H1 (cell line): ENCODE measurements around the gene GNG14. TPM values are rescaled to one million over a fixed set of nuclear protein-coding genes. Genes with fewer than 3 reads are reported as not detected.

ENCODE experiments used
- EP300 ChIP-seq, 2 experiments: IDR thresholded peaks; 1 replicate in 1 of 2; 2 replicates in 1 of 2; pipeline ENCODE4 v1.6.1; 2011 to 2012; ENCODE audit warnings: low read depth in 2 of 2, low read length in 2 of 2, mild to moderate bottlenecking in 2 of 2, borderline replicate concordance in 1 of 2, inconsistent platforms in 1 of 2, moderate library complexity in 1 of 2
- EZH2 ChIP-seq: fragments of 200-600 bp; sonication (generic); IDR thresholded peaks from 2 replicates; pipeline ENCODE4 v1.7.1; 2012; ENCODE audit warnings: low read depth, mild to moderate bottlenecking, moderate library complexity, low read length, inconsistent platforms; ENCODE audit not compliant: severe bottlenecking
- RAD21 ChIP-seq, 2 experiments: IDR thresholded peaks in 1 of 2; conservative IDR thresholded peaks in 1 of 2; 2 replicates each; pipeline ENCODE4 v1.6.1; 2011; ENCODE audit warnings: low read depth in 2 of 2, low read length in 2 of 2, improper control_type of control experiment in 1 of 2, inconsistent platforms in 1 of 2, mild to moderate bottlenecking in 1 of 2, moderate library complexity in 1 of 2
- polyA plus RNA-seq, 7 experiments: library from polyadenylated mRNA; depleted of rRNA in 3 of 7; stranded (reverse) in 5 of 7; unstranded in 2 of 7; fragments of >200 nt in 5 of 7; fragments of 200-250 nt in 2 of 7; gene quantifications; 1 replicate in 5 of 7; 2 replicates in 1 of 7; 4 replicates in 1 of 7; pipeline versions ENCODE4 v1.2.1 to v1.2.3, GENCODE V29; 2011 to 2013; ENCODE audit warnings: missing spikeins in 2 of 7, mixed read lengths in 2 of 7
- total RNA-seq: library from RNA; stranded (reverse); fragmentation: NEBNext Ultra II Directional; extraction: Animal tissue kit (Norgen Biotek cat#: 25700); gene quantifications from 2 replicates; pipeline ENCODE4 v1.2.1, GENCODE V29; 2021
- TF ChIP-seq, protein P1 (sequence below), 3 experiments: IDR thresholded peaks; 1 replicate in 2 of 3; 2 replicates in 1 of 3; pipeline versions ENCODE4 v1.5.1 to v1.6.1; 2011; ENCODE audit warnings: low read length in 3 of 3, mild to moderate bottlenecking in 3 of 3, inconsistent platforms in 2 of 3, low read depth in 1 of 3, moderate library complexity in 1 of 3; ENCODE audit not compliant: insufficient read depth in 1 of 3; ENCODE audit errors: control extremely low read depth in 1 of 3

The GNG14 gene
- total and polyA plus RNA-seq, 2 of the 8 experiments (the other 6 are each of a cell fraction or from before 2014, with no cell fraction given) = not detected

DNA sequence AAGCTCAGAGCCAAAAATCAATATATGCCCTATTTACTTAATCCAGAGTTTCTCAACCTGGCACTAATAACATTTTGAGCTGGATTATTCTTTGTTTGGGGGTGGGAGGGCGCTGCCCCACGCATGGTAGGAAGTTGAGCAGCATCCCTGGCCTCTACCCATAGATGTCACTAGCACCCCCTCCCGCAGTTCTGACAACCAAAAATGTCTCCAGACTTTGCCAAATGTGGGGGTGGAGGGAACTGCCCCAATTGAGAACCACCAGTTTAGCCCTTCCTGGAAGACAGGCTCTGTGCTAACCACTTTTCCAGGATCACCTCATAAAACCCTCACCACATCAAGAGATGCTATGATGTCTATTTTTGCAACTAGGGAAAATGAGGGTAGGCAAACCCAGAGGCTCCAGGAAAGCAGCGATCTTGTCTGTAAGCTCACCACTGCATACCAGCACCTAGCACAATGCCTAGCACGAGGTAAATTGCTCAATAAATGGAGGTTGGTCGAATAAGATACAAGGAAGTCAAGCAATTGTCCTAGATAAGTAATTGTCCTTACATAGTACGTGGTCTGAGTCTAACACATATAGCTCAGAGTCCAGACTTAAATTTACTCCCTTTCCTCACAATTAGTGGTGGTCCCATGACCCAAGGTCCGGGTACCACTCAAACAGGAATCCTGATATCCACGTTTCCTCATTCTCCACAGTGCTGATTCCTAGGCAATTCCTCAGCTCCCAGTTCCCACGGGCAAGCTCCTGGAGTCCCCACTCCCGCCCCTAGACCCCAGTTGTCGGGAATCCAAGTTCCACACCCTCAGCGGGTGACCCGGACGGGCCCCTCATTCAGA, 45.8 kb downstream of the GNG14 start (continued):
- TF ChIP-seq EZH2 (no peak), RAD21 (IDR thresholded peaks at IDR 0.05 in 1 of 2, conservative IDR thresholded peaks at IDR 0.05 in 1 of 2; ENCODE audit: low read depth in 2 of 2, low read length in 2 of 2) (peak; percentile 12 to 25; a peak in 2 of 4 replicates), EP300 (IDR thresholded peaks at IDR 0.05; ENCODE audit: borderline replicate concordance in 1 of 2, low read depth in 2 of 2, low read length in 2 of 2) (no peak)
- TF ChIP-seq, protein P1, sequence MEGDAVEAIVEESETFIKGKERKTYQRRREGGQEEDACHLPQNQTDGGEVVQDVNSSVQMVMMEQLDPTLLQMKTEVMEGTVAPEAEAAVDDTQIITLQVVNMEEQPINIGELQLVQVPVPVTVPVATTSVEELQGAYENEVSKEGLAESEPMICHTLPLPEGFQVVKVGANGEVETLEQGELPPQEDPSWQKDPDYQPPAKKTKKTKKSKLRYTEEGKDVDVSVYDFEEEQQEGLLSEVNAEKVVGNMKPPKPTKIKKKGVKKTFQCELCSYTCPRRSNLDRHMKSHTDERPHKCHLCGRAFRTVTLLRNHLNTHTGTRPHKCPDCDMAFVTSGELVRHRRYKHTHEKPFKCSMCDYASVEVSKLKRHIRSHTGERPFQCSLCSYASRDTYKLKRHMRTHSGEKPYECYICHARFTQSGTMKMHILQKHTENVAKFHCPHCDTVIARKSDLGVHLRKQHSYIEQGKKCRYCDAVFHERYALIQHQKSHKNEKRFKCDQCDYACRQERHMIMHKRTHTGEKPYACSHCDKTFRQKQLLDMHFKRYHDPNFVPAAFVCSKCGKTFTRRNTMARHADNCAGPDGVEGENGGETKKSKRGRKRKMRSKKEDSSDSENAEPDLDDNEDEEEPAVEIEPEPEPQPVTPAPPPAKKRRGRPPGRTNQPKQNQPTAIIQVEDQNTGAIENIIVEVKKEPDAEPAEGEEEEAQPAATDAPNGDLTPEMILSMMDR (IDR thresholded peaks at IDR 0.05; ENCODE audit: control extremely low read depth in 1 of 3, insufficient read depth in 1 of 3, low read depth in 1 of 3, low read length in 3 of 3) = peak; percentile 46 to 51 (median 49)
